GM19035 (cell line): ENCODE results near the gene INTS6.

ENCODE experiments used
- ATAC-seq: cut with Tn5 transposase; IDR thresholded peaks from one replicate; pipeline ENCODE4 v1.9.1; 2021; ENCODE audit not compliant: unreplicated experiment

The INTS6 gene

DNA sequence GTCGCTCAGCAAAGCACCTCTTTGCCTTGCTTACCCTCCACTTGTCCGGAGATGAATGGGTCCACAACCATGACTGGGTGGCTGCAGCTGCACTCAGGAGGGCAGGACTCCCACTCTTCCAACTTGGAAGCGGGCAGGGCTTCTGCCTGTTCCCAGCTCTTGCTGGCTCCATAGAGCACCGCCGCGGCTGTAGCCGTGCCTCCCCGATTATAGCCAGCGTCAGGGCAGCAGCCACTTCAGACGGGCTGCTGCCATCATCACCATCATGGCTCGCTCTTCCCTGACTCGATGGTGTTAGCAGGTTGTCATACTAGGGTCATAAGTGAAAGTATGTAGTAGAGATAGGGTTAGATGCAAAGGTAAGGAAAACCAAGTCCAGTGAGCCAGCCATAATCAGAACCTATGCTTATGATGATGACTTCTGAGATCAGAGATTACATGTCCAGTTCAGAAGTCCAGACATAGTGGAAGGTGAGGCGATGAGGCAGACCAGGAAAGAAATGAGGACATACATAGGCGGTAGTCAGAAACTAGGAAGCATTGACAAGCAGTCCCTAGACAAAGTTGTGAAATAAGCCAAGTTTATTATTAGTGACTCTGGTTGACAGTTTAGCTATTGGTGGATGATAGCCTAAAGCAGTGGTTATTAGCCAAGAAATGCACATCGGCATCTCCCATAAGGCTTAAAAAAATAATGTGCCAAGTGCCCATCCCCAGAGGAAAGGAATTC lies 4.4 kb upstream of the INTS6 start:
- no peak for ATAC-seq

DNA sequence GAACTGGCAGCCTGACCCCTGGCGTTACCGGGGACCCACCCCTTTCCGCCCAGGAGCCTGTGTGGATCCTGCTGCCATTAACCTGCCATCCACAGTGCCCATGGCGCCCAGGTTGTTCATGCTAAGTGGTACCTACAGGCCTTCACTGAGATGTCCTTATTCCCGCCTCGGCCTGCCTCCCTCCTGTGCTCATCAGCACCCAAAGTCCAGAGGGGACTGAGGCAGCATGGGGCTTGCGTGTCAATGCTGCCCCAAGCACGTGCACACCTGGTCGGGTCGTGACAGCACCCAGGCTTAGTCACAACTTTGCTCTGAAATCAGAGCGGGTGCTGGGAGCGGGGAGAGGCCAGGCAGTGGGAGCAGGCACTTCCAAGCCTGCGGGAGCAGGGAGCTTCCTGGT lies 3.7 kb upstream of the INTS6 start:
- ATAC-seq: no peak

DNA sequence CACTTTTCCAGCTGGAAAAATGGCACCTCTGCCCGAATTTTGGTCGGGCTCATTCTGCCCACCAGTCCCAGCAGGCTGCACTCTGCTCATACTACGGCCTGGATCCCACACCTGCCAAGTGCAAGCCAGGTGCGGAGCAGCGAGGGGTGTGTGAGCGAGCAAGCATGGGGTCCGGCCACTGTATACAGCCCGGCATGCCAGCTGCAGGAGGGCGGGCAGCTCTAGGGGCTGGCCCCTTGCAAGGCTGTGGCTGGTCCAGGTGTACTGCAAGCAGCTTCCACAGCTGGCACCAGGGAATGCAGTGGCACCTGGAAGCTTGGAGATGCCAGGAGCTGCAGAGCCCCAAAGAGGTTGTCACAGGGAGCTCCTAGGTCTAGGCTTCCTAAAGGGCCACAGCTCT lies 2.7 kb upstream of the INTS6 start:
- no peak for ATAC-seq

DNA sequence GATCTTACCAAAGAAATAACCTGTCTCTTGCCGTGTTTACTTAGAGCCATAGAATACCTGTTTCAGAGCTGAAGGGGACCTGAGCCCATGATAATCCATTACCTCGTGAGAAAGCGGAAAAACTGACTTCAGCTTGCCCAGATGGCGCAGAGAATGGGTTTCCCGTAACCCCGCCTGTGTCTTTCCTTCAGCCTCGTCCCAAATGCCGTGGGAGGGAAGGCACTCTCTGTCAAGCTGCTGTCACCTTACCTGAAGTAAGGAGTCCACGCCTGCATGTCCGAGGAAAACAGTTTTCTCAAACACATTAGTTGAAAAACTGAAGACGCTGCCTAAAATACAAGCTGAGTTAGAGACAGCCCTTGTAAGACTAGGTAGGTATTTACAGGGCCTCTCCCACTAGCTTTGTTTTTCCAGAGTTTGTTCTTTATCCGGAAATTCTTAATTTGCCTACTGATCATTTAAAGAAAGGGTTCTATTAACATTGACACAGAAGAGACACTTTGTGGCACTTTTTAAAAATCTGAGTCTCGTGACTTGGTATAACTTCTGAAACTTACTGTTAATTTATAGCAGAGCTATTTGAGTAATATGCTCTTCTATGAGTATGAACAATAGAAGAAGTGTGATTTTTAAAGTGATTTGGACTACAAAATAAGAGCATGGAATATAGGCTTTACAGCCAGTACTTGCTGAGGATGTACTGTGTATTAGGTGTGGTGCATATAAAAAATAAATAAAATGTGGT lies 1.3 kb upstream of the INTS6 start:
- no peak for ATAC-seq

DNA sequence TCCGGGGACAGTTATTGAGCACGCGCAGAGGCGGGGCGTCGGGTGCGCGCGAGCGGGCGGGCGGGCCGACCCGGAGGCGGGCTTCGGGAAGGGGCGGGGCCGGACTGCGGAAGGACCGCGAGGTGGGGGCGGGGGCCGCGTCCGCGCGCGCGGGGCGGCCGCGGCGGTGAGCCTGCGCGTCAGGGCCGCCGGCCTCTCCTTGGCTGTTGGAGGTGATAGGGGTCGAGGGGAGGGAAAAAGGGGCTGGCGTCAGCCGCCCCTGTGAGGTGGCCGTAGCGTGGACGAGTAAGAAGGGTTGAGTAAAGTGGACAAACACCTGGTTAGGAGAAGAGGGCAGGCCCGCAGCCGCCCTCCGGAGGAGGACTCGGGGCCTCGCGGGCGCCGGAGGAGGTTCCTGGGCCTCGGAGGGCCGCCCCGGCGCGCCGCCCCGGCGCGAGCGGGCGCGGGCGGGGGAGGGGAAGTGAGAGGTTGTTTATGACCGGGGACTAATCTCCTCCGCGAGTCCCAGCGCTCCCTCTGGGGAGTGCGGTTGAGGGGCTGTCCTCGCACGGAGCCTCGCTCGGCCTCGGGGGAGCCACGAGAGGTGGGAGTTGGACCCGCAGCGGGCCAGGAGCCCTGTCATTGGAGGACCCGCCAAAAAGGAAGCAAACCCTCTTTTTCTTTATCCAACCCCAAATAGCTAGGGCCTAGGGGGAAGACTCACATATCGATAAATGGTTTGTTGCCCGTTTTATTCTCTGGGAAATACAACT lies 547 bp upstream of the INTS6 start:
- peak; percentile 41 for ATAC-seq

DNA sequence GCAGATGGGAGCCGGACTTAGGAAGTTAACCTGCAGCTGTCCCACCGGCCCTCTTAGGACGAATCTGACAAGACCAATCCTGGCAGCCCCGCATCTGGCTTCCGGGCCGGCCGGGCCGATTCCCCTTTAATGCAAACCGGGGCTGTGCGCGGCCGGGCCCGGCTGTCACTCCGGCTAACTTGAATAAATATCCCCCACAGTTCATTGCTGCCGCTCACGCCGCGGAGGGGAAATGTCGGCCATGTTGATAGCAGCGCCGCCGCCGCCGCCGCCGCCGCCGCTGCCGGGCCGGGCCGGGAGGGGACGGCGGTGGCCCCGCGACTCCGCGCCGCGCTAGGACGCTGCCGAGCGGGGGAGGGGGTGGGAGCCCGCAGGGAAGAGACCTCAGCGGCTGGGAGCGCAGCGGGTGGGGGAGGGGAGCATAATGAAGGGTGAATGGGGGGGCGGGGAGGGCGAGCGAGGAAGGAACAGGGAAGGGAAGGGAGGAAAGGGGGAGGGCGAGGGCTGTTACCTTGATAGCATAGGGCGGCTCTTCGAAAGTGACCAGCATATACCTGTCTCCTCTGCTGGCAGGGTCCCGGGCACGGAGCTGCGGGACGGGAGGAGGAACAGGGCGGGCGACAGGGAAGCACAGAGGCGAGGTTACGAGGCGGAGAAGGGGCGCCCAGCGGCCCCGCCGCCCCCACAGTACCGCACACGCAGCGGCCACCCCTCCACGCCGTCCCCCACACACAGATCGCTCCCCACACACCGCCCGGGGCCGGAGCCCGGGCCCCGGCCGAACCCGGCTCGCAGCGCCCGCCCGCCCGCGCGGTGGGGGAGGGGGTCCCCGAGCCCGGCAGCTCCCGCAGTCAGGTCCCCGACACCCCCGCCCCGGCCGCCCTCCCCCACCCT lies 1.1 kb downstream of the INTS6 start:
- ATAC-seq: peak; percentile 29

DNA sequence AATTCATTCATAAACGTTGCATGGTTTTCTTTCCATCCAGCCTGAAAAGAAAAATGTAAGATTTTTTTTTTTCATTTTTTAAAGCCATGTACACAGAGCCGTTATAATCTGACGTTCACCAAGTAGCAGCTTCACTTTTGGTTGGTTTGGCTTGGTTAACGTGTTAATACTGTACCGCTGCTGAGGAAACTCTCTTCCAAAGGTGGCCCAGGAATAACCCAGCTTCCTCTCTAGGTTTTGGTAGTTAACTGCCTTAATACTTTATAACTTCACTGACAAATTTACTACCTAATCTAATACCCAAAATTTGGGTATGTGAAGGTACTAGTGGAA lies 1.7 kb downstream of the INTS6 start:
- no peak for ATAC-seq

DNA sequence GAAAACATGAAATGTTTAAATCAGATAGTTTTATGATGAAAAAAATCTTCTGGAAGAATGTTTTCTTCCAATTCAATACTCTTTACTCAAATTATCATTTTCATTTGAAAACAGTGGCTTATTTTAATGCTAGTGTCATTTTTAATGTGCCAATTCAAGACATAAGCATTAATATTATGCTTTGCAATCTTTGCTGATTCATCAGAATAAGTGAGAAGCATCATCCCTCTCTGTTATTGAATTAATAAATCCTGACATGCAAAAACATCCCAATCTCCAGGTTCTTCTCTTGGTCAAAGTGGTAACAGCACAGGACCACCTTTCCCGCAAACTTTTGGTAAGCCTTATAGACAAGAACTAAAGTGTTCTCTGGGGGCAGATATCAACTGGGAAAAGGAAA lies 3.8 kb downstream of the INTS6 start:
- no peak for ATAC-seq

DNA sequence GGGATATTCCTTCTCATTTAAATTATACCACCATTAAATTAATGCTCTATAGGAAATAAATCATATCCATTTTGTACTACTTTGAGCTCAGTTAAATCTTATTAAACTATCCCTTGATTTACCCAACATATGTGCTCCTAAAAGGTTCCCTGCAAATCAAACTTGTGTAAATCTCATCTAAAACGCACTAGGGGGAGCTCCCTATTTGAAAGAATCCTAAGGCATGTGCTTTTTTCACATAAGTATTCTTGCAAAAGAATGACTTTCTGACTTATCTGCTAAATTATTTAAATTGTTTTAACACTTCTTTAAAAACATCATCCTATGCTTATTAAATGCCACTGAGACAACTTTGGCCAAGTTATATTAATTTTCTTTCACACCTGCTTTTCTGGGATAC lies 7.9 kb downstream of the INTS6 start:
- ATAC-seq: no peak

DNA sequence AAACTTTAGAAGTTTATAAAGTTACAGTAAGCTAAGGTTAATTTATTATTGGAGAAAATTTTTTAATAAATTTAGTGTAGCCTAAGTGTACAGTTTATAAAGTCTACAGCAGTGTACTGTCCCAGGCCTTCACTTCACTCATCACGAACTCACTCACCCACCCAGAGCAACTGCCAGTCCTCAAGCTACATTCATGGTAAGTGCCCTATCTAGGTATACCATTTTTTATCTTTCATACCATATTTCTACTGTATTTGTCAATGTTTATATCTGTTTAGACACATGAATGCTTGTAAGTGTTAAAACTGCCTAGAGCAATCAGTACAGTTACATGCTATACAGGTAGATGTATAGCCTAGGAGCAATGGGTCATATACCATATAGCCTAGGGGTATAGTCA lies 12.5 kb downstream of the INTS6 start:
- no peak for ATAC-seq

DNA sequence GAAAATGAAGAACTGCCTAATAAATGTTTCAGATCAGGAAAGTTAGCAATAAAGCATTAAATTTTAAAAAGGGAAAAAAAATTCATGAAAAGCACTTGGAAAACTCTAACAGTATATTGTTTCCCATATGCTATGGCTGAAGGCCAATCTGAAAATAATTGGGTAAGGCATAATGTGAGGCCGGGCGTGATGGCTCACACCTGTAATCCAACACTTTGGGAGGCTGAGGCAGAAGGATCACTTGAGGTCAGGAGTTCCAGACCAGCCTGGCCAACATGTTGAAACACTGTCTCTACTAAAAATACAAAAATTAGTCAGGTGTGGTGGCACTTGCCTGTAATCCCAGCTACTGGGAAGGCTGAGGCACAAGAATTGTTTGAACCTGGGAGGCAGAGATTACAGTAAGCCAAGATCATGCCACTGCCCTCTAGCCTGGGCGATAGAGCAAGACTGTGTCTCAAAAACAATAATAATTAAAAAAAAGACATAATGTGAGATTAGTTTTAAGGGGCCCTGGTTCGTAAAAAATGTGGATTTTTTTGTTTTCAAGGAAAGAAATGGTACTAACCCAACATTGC lies 15.2 kb downstream of the INTS6 start:
- no peak for ATAC-seq

DNA sequence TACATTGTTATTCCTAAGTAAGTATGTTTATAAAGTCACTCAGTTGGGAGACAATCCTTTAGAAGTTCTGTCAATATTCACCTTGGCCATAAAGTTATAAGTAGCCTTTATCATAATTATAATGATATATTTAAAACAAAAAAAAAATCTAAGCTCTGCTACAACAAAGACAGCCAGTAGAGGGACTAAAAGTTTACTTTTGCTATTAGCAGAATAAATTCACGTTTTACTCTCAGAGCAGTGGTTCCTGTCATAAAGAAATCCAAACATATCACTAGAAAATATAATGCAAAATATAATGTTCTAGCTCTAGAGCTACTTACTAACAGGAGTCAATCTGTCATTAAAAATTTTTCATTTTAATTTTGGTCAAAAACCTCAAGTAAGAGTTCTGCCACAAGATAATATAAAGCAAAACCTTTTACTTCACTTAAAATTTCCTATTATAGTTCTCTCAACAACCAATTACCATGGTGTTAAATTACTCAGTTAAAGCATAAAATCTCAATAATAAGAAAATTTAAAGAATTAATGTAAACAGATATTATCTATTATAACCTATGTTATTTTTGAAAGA lies 17.7 kb downstream of the INTS6 start:
- no peak for ATAC-seq

DNA sequence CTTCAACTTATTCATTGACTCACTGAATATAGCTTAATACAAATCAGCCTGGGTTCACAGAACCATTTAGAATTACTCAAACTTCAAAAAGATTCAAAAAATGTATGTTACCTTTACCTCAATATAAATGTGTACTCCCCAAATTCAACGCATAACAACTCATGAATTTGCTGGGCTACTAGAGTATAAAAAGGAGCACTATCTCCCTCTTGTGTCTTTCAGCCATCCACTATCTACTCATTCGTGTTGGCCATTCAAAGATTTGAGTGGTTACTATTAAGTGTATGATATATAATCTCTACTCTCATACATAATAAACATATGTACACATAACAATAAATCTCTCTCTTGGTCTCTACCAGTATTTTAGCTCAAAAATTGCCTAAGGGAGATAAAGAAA lies 20.3 kb downstream of the INTS6 start:
- ATAC-seq: no peak

DNA sequence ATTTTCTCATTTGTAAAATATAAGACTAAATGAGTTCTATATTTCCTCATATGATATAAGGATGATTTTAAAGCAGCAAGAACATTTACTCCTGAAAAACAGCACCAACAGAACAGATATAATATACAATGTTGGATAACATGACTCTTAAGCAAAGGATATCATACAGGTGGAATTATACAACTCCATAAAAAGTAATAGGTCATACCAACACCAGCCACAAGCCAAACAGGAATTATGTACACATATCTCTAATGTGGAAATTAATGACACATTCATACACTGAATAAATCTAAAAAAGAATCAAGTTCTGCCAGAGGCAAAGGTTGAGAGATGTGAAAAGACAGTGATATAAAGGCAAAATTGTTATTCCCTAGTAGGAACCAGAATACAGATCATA lies 25.9 kb downstream of the INTS6 start:
- ATAC-seq: no peak

DNA sequence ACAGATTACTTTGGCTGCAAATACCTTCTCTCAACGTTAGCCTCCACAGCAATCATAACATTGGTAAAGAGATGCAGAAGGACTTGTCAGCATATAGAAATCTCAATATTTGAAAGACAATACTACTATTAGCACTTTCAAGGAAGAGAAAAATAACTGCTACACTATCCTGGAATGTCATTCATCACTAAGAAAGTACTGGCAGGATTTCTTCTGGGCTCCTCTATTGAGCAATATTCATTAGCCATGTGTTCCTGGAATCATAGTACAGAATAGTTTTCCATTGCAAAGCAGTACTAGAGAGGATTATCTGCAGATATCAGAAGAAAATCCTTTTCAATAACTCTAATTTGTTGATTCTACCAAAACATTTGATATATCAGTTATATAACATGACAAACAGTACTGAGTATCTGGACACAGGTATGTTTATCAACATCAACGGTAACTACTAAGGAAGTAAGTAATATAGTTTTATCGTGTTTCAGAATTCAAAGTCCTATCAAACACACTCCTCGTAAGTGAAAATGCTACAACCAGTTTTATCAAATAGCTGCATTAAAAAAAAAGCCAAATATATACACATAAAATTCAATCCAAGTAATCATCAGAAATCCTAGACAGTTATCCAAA lies 27.3 kb downstream of the INTS6 start:
- ATAC-seq: no peak

DNA sequence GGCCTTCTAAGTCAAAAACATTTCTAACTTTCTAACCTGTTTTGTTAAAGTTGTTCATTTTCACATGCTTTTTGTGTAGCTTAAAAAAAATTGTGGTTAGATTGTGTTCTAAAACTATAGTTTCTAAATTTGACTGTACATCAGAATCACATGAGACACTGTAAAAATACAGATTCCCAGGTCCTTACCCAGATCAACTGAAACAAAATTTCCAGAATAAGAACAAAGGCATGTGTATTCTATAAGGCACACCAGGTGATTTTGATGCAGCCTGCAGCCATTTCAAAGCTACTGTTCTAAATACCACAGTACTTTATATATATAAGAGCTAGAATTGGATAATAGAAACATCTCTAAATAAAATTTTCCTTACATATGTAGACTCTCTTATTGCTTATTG lies 29.1 kb downstream of the INTS6 start:
- ATAC-seq: no peak

DNA sequence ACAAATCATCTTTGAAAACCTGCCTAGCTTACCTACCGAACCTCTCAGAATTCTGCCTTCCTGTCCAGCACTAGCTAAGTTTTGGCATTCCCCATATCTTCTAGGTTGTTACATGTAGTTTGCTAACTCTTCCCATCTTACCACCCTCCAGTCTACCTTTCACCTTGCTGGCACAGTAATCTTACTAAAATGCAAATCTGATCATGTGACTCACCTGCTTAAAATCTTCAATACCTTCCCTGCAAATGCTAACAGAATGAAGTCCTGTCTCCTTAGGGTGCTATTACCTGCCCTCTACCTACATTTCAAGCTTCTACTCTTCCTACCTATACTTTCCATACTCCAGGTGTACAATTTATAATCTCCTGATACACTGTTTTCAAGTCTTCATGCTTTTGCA lies 30.4 kb downstream of the INTS6 start:
- ATAC-seq: no peak

DNA sequence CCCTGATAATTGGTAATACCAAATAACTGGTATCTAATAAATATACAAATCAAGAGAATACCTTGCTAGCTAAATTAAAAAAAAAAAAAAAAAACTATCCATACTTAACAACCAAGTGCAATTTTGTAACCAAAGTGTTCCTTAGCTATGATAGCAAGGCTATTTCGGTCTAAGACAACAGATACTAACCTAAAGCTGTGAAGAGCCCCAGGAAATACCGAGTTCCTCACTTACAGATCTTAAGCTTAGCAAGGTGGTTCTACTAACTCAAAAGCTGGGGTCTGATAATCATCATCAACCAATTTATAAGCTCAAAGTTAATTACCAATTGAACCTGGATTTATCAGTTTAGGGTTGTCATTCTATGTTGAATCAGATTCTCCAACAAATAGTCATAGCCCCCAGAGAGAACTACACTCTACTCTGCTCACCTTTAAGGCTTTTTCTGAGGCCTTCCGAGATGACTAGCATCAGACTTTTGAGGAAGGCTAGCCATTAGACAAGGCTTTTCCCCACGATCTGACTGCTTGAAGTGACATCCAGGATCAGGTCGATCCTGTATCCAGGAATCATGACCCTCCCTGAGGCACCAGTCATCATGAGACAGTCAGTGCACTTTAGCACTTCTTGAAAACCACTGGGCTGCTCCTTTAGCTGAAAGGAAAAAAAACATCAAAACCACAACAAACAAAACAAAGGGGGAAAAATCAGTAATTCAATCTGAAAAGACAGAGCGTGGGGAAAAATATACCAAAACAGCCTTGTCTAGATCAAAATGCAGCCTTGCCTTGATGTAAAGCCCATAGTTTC lies 31.9 kb downstream of the INTS6 start:
- ATAC-seq: no peak

DNA sequence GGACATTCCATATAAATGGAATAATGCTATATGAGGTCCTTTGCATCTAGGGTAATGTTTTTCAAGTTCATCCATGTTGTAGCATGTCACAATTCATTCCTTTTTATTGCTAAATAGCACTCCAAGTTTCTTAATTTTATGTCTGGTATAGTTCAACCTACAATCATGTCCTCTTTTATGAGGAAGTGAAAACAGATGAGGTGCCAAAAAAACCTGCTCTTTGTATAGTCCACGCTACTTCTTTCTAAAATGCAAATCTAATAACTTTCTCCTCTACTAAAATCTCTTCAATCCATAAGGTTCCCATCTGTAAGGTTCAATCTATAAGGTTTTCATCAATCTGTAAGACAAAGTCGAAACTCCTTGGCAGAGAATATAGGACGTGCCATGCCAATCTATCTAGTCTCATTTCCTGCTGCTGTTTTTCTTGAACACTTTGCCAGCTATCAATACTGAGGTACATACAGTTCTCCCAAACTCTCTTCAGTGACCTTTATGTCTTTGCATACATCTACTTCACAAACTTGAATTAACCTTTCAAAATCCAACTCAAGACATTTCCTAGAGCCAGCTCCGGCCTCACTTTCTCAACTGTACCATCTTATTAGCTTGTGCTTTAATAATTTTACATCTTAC lies 33.7 kb downstream of the INTS6 start:
- ATAC-seq: peak; percentile 59
